Ammon's horn (tissue), 1 donor: ENCODE measurements around the gene CCL13.
A peak's percentile ranks its signal among the peaks of the same experiment; 100 is the strongest.

Experiments
- DNase-seq: peaks from one replicate; pipeline ENCODE4 v3.0.0-alpha.2; 2016; ENCODE audit warnings: low spot score

CCL13 gene

GRCh38 chr17:34363183-34363661 lies 6.9 kb downstream of the CCL13 start, which contains the start of gene CCL1:
CCL1 (minus strand) TSS chr17:34363233; CDS start chr17:34363161, 72 bp downstream.
- DNase-seq, result no peak

DNA sequence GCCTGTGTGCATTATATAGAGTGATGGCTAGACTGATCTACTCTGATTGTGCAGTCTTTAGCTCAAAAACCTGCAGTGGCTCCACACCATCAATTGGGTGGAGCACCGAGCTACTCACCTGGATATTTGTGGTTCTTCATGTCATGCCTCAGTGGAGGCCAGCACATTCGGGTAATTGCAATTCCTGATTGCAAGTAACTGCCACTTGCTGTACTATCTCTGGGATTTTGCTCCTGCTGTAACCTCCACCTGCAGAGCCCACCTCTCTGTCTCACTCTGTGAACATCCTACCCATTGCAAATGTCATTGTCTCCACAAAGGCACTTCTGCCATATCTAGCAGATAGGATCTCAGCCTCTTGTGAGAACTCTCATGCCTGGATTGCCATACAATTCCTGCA lies 8.5 kb downstream of the CCL13 start:
- DNase-seq, result no peak

- no peak for DNase-seq
Observed at GRCh38 chr17:34365340-34365739, 9.1 kb downstream of the CCL13 start.

GRCh38 chr17:34366010-34366409 lies 9.7 kb downstream of the CCL13 start:
- no peak for DNase-seq

- DNase-seq, result peak; percentile 32
Observed at GRCh38 chr17:34366529-34367107, 10.3 kb downstream of the CCL13 start.

GRCh38 chr17:34367486-34368195 lies 11.4 kb downstream of the CCL13 start:
- DNase-seq, result no peak

DNA sequence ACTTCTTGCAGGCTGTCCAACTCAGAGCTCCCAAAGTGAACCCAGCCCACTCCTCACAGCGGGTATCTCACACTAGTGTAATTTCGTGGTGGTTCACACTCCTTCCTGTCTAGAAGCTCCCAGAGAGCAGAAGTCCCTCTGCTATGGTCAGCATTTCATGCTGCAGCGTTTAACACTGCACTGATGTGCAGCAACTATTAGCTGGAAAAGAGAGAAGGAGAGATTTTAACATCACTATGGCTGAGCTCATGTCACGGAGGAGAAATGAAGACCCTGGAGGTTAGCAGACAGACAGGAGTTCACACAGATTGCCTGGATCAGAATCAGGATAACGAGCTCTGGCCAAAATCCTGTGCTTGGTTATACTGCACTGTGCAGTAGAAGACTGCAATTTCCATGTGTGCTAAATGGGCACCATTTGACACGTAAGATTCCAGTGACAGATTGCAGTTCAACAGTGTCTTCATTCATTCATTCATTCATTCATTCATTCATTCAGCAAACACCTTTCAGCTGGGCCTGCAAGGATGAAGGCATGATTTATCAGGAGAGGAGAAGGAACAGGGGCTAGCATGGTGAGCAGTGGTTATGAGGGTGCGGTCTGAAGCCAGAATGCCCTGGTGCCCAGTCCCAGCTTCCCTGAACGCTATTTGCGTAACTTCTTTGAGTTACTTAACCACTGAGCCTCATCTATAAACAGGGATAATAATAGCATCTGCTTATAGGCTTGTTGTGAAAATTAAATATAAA lies 12.1 kb downstream of the CCL13 start:
- no peak for DNase-seq

GRCh38 chr17:34368946-34369500 lies 12.7 kb downstream of the CCL13 start:
- no peak for DNase-seq

DNA sequence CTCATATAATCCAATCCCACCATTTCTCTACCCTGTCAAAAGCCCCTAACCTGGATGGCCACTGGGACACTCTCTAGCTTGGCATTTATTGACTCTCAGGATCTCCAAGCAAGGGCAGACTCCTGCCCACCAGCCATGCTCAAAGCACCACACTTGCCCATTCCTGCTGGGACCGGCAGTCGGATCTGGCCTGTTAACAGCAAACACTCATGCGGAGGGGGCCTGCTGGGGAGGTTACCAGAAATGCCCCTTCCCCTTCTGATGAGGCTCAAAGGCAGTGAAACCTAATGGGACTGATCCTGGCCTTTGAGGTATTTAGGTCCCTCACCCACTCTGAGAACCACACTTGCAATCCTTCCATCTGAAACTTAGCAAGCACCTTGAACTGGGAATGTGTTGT lies 13.3 kb downstream of the CCL13 start:
- DNase-seq, result no peak

GRCh38 chr17:34370376-34370996 lies 14.2 kb downstream of the CCL13 start:
- DNase-seq, result no peak

GRCh38 chr17:34370997-34371395 lies 14.7 kb downstream of the CCL13 start:
- DNase-seq, result no peak

DNA sequence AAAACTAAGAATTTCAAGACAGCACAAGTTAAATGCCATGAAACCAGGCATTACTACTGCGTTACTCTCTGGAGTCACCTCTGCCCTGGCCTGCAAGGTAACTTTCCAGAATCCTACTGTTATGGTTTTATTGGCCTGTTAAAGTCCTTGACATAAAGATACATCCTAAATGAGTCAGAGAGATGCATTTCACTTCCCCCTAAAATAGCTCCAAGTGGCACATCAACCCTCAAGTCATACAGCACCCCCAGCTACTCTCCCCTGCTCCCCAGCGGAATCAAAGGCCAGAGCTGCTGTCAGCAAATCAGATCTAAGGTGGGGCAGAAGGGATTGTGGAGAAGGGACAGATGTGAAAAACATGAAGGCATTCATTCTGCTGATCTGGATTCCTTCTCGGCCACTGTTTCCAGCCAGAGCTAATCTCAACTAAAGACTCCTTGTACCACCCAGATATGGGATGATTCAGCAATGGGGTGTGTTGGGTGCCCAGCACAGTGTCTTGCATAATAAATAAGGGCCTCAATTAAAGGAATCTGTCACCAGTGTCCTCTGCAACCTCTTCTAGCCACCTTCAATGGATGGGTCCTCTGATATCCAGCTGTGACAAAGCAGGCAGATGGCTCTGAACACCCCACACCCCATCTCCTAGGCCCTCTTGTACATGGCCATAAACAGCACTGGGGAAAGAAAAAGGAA lies 15.3 kb downstream of the CCL13 start:
- no peak for DNase-seq

DNA sequence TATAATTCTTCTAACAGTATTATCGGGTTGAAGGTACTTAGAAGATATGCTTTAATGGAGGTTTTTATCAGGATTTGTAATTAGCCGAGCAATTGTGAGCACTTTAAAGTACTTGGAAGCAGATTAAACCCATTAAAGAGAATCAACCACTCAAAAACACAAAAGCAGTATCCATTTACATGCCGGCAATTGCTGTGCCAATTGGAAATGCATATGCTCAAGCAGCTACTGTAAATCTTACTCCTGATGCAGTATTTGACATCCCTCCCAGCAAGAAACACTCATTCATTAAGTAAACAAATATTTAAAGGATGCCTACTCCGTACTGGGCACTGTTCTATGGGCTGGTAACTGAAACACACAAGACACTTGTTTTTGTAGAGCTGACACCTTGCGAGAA lies 18.2 kb downstream of the CCL13 start:
- no peak for DNase-seq

DNA sequence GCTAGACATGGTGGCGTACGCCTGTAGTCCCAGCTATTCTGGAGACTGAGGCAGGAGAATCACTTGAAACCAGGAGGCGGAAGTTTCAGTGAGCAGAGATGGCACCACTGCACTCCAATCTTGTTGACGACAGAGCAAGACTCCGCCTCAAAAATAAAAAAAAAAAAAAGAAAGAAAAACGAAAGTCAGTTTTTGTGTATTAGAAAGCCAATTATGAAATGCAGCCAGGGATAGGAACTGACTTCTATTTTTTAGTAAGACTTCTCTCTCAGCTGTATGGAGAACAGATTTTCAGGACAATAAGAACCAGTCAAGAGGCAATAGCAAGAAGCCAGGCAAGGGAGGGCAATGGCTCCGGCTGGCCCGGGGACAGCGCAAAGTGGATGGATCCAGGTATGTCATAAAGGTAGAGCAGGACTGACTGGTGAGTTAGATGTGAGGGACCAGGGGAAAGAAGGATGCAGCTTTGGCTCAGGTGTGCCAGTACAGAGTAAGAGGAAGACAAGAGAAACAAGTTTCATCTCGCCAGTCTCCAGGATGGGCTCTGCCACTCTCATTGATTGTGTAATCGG lies 19.2 kb downstream of the CCL13 start:
- DNase-seq, result no peak

DNA sequence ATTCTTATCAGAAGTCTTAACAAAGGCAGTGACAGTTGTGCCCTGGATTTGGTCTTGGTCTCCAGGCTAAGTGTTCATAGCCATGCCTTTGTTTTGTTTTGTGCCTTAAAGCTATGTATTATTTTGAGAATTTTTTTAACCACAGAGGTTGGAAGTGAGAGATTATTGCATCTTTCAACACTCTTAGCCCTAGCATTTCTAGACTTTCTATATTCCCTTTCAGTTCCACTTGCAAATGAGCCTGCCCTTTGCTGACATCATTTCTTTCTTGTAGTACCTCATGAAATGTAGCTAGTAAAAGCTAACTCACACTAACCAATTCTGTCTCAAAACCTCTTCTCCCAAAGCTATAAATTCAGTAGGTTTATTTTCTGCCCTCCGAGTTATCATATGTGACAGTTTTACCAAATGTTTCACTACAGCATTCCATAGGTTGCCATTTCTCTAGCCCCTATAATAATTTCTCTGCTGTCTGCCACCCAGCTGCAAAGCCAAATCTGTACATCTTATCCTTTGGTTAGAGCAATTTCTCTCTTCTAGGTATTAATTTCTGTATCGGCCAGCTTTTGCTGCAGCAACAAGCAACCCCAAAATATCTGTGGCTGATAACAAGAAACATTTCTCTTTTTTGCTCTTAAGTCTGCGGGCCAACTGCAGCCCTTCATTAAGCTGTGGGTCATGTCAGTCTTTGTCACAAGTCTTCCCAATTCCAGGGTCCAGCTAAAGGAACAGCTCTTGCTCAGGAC lies 21.0 kb downstream of the CCL13 start:
- no peak for DNase-seq

DNA sequence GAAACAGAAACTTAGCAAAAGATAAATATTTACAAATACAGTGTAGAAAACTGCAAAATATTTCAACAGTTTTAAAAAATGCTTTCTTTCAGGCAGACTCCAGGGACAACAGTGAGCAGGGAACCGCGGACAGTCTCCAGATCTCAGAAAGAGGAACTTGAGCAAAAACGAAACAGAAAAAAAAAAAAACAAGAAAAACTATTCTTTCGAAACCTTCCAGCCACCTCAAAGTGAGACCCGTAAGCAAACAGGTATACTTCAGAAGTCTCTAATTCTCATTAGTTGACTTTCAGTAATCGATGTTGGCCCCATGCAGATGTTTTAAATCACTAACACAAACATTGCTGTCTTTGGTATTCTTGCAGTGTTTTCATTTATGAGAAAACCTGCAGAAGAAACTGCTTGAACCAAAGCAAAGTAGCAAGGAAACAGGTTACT lies 22.4 kb downstream of the CCL13 start:
- DNase-seq, result no peak

DNA sequence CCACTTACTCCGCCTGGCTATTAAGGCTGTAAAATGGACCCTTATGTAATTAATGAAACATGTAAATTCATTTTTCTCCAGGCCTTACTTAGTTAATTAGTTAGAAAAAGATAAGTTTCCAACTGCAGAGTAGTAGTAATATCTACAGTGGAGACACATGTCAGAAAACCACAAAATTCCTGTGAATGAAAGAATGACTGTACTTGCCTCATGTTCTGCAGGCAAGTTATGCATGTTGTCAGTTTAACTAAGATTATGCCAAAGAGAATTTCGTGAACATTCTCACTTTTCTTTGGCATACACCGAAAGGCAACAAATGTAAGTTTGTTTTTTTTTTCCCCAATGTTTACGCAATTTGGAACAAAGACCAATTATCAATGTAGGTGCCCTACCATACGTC lies 23.6 kb downstream of the CCL13 start:
- DNase-seq, result no peak

GRCh38 chr17:34382621-34383124 lies 26.4 kb downstream of the CCL13 start:
- DNase-seq, result no peak

- no peak for DNase-seq
Observed at GRCh38 chr17:34383216-34383615, 26.9 kb downstream of the CCL13 start.

DNA sequence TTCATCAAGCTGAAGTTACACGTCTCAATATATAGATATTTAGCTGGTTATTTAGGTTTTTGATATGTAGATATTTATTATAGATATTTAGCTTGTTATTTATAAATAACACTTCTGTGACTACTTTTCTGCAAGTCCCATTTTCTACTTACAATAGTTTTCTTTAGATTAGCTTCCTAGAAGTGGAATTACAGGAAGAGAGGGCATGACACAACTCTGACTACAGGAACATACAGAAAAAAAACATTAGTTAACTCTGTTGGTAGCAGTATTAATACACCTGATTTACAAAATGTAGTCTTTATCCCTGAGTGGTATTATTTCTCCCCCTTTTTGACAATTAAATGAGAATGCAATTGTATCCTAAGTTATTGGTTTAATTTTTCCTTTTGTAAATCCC lies 28.0 kb downstream of the CCL13 start:
- DNase-seq, result no peak
